ENCODE data around the gene PACRG.

DNA sequence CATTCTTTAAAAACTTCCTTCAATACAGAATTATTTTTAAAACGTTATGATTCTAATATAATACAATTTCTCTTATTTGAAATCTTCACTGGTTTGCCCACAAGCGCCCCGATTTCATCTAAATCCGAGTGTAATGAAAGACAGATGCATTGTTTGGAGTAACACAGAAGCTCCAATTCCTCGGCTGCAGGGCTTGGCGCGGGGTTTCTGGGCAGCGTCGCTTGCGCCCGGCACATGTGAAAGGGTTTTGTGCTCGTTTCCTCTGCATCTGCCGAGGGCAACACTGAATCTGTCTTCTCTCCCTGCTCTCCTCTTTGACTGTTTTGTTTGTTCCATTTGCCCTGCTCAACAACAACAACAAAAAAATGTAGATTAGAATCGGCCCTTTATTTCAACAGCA lies 438.1 kb downstream of the PACRG start:
- TF ChIP-seq POLR2A (IDR thresholded peaks at IDR 0.05): no peak
- TF ChIP-seq CTCF (IDR thresholded peaks at IDR 0.05): no peak
